Renal cortex interstitium (tissue), 11 donors: Measurements from ENCODE around the gene STK4. TPM values are rescaled to one million over a fixed set of nuclear protein-coding genes. Genes with fewer than 3 reads are reported as not detected.
"Not testable (repeated sequence)": the region's sequence is repeated elsewhere in the genome, so short reads cannot be mapped to it uniquely, and the experiment has no call there.

Source experiments
- DNase-seq, 11 donors: peaks; one replicate each; pipeline ENCODE4 v3.0.0-alpha.2; 2013; ENCODE audit warnings: low read depth in 9 of 11, low spot score in 4 of 11; ENCODE audit errors: extremely low read depth in 1 of 11
- polyA plus RNA-seq, 3 donors: library from polyadenylated mRNA; unstranded; fragments of 120-200 nt; gene quantifications; one replicate each; pipeline ENCODE4 v1.2.1, GENCODE V29; 2013; ENCODE audit not compliant: insufficient read length in 3 of 3

Gene STK4
- polyA plus RNA-seq, 3 donors = 16.7 to 20.8 (median 19.8) TPM

DNA sequence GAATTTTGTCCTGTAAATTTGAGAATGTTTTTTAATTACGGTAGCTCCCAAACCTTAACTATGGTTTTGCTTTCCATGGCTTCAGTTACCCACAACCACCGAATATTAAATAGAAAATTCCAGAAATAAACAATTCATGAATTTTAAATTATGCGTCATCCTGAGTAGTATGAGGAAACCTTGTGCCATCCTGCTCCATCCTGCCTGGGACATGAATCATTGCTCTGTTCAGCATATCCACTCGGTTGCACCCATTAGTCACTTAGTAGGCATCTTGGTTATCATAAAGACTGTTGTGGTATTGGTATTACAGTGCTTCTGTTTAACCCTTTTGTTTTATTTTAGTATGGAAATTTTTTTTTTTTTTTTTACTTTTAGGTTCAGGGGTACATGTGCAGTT, 94.9 kb downstream of the STK4 start:
- DNase-seq = no peak

DNA sequence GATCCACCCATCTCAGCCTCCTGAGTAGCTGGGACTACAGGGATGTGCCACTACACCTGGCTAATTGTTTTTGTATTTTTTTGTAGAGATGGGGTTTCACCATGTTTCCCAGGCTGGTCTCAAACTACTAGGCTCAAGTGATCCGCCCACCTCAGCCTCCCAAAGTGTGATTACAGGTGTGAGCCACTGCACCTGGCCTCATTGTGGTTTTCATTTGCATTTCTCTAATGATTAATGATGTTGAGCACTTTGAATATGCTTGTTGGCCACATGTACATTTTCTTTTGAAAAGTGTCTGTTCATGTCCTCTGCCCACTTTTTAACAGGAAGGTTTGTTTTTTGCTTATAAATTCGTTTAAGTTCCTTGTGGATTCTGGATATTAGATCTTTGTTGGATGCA, 96.8 kb downstream of the STK4 start:
- DNase-seq = not testable (repeated sequence)

DNA sequence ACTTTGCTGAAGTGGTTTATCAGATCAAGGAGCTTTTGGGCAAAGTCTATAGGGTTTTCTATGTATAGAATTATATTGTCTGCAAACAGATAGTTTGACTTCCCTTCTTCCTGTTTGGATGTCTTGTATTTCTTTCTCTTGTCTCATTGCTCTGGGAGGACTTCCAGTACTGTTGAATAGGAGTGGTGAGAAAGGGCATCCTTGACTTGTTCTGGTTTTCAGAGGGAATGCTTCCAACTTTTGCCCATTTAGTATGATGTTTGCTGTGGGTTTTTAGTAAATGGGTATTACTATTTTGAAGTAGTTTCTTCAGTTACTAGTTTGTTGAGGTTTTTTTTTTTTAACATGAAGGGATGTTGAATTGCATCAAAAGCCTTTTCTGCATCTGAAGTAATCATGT, 98.5 kb downstream of the STK4 start:
- no peak for DNase-seq

DNA sequence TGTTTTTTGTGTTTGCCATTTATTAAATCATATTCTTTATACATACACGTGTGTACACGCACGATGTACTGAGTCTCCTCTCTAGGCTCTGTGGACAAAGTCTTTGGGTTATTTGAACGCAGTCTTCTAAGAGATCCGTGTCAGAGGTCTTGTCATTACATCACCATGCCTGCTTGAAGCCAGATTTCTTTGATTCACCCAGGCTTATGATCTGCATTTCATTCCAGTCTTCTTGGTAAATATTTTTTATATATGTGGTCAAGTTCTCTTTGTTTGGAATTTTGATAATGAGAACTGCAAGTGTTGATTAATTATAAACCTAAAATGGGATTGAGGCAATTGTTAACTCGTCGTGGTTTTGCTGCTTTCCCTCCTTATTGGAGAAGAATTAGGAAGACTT, 100.1 kb downstream of the STK4 start:
- no peak for DNase-seq

DNA sequence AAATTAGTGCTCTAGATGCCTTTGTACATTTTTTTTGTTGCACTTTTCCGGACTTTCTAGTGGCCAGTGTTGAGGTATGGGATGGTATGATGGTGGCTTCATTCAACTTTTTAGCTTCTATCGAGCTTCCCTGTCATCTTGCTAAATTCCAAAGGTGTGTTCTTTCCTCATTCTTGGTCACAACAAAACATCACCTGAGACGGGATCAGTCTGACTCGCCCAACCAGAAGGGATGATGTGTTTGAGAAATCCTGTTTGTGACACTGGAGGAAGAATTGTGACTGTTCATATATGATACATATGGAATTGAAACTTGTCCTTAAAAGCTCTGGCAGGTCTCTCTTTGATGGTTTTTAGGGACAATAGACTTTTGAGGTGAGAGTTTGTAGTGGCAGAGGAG, 100.8 kb downstream of the STK4 start:
- no peak for DNase-seq

DNA sequence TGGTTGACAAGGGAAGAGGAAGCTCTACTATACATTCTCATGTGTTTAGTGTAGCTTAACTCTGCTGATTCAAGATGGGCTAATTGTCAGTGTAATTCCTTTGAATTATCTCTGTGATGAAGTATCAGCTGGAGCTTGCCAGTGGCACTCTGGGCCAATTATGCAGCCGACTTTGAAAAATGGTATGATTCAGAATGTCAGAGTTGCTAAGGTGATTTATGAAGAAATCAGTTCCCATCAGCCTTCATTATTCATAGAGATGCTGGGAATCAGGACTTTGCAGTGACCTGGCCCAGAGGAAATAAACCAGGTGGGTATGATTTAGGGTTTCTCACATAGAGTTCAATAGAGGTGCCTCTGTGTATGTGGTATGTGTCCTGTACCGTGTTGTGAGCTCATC, 101.2 kb downstream of the STK4 start:
- no peak for DNase-seq

DNA sequence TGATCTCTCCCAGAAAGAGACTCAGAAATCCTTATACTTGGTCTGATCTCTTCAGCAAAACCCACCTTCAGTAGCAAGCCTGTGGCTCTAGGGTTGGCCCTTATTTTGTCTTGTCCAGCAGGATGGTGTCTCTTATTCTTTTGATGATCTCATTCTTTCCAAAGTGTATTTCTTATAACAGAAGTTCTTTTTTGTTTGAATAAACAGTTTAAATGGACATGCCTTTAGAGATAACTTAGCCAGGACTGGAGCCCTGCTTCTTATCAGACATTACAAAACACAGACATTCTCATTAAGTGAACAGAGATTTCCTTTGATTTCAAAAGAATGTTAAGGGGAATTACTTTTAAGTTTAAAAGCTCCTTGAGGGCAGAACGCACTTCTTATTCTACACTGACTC, 102.9 kb downstream of the STK4 start:
- DNase-seq = no peak

- DNase-seq = no peak
Measured at GRCh38 chr20:45070932-45071632, 104.8 kb downstream of the STK4 start.

DNA sequence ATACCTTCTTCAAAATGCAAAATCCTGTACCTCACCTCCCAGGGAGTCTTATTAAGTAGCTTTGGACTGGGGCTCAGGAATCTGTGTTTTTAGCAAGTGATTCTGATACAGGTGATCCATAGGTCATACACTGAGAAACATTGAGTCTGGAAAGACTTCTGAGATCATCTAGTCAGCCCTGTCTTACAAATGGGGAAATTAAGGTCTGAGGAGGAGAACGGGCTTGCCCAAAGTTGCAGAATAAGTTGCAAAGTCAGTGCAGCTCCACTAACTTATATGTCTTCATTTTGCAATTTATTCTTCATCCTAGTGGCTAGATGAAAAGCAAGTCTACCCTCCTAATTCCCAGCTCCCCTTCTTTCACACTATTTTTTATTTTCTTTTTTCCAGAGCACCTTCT, 105.8 kb downstream of the STK4 start:
- DNase-seq = no peak

GRCh38 chr20:45073221-45073620, 106.9 kb downstream of the STK4 start:
- DNase-seq = no peak

- no peak for DNase-seq
Measured at GRCh38 chr20:45077559-45077958, 111.2 kb downstream of the STK4 start.

DNA sequence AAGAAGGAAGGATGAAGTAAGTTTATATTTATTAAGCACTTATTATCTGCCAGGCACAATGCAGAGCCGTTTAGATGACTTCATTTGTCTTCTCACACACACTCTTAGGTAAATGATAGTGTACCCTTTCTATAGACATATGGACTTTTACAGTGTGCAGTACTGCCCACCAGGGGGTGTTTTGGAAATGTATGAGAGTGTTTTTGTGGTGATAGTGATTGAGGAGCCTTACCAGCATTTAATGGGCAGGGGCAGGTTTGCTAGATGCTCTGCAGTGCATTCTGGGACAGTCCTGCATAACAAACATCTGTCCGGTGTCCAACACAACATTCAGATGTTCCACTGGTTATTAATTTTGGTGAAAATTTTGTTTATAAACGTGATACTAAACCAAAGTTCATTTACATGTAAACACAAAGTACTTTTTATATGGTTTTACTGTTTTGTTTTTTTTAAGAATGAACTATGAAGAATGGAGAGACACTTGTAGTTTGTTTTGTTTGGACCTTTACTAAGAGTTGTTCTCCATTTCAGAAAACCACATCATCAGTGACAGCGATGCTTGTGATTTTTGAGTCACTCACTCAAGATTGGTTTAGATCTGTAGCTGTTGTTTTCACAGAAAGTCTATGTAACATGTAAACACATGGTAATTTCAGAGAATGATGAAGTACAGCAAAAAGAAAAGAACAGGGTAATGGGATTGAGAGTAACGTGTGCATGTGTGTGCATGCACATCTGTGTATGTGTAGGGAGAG, 114.7 kb downstream of the STK4 start:
- DNase-seq = no peak

DNA sequence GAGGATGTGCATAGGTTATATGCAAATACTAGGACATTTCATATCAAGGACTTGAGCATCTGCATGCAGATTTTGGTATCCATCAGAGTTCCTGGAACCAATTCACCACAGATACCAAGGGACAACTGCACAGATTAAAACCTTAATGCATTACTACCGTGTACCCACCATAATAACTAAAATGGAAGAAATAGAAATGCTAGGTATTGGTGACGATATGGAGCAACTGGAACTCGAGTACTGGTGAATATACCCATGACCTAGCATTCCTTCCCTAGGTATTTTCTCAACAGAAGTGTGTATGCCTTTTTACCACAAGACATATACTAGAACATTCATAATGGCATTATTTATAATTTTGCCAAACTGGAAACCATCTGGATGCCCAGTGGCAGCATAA, 116.2 kb downstream of the STK4 start:
- no peak for DNase-seq

DNA sequence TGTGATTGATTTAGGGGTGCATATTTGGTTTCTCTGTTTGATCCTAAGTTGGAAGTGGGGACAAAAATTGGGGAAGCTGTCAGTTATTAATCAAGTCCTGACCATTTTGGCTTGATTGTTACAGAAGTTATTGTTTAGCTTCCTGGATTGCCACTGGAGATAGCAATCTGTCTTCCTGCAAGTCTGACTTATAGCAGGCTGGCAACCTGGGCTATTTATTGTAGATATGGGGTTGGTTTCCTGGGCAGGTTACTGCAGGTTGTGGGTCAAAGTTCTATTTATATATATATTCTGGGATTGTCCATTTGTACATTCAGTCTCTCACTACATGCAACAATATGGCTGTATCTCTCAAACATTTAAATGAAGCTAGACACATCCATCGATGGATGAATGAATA, 116.8 kb downstream of the STK4 start:
- DNase-seq = no peak

GRCh38 chr20:45085289-45085688, 119.0 kb downstream of the STK4 start:
- DNase-seq = no peak

- no peak for DNase-seq
Measured at GRCh38 chr20:45085867-45086266, 119.6 kb downstream of the STK4 start.

DNA sequence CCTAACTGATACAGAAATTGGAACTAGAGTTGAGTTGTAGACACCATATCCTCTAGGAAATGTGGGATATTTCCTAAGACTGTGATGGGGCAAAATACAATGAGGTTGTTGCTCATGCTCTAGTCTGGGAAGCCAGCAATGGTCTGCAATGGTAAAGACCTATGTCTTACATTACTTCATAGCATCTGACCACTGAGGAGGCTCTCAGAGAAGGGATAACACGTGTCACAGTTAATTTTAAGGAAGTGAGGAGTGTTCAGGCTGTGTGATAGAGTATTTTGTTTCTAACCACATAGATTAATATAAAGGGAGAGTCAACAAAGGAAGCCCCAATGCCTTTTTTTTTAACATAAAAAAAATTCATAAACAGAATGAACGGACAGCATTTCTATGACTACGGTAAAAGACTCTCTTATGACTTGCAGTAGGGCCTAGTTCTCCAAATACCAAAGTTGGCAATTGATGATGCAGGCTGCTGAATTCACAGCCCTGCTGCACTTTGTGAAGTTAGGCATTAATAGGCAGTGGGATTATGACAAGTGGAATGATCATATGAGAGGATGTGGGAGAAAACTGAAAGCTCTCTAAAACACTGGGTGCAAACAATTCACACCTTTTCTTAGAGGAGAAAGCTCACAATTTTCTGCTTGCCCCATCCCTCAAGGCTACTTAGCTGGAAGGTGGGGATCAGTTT, 120.9 kb downstream of the STK4 start:
- no peak for DNase-seq

DNA sequence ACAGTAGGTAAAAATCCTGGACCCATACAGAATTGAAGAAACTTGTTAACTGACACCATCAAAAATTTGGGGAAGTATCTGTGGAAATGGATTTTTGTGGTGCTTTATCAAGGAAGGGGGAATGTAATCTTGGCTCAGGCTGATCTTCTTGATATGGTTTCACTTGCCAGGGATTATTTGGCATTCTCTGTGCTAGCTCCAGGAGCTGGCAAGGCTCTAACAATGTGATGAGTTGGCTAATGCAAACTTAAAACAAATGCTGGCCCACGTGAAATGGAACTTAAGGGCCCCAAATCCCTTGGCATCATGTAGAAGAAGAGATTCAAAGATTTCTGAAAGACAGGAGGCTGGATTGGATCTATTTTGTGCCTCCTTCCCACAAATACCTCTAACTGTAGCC, 121.5 kb downstream of the STK4 start:
- no peak for DNase-seq

- DNase-seq = no peak
Measured at GRCh38 chr20:45088247-45088646, 121.9 kb downstream of the STK4 start.

DNA sequence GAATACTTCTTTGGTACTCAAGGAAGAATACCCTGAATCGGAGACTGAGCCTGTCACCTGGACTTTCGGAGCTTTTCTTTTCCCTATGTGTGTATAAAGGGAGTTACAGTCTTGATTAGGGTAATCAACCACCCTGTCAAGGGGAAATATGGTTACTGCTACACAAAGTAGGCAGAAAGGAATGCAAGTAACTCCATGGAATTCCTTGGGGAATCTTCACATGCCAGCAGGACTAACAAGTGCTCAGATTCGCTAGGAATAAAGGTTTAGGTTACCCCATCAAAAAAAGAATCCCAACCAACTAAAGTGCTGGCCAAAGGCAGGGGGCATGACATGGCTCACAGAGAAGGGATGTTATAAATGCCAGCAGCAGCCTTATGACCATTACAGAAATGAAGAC, 124.2 kb downstream of the STK4 start:
- no peak for DNase-seq
